Ishikawa (cell line): Measurements from ENCODE around the gene CEP104.

ENCODE experiments used
- CEBPB ChIP-seq: IDR thresholded peaks from 2 replicates; pipeline ENCODE4 v1.6.1; 2012
- CREB1 ChIP-seq: IDR thresholded peaks from 2 replicates; pipeline ENCODE4 v1.6.1; 2012; ENCODE audit warnings: low read depth
- EGR1 ChIP-seq: IDR thresholded peaks from 2 replicates; pipeline ENCODE4 v1.6.1; 2012
- EP300 ChIP-seq: IDR thresholded peaks from 2 replicates; pipeline ENCODE4 v1.6.1; 2012; ENCODE audit warnings: borderline replicate concordance
- FOXM1 ChIP-seq: IDR thresholded peaks from 2 replicates; pipeline ENCODE4 v1.6.1; 2012; ENCODE audit warnings: low read depth, borderline replicate concordance
- NFIC ChIP-seq: IDR thresholded peaks from 2 replicates; pipeline ENCODE4 v1.6.1; 2012
- RAD21 ChIP-seq: IDR thresholded peaks from 2 replicates; pipeline ENCODE4 v1.6.1; 2012; ENCODE audit warnings: low read depth
- TAF1 ChIP-seq: IDR thresholded peaks from 2 replicates; pipeline ENCODE4 v1.6.1; 2012; ENCODE audit warnings: low read depth, mild to moderate bottlenecking
- TCF12 ChIP-seq: IDR thresholded peaks from 2 replicates; pipeline ENCODE4 v1.6.1; 2012; ENCODE audit warnings: low read depth
- TEAD4 ChIP-seq: IDR thresholded peaks from 2 replicates; pipeline ENCODE4 v1.6.1; 2012
- YY1 ChIP-seq: IDR thresholded peaks from 2 replicates; pipeline ENCODE4 v1.6.1; 2012; ENCODE audit warnings: low read depth
- ZBTB7A ChIP-seq: IDR thresholded peaks from 2 replicates; pipeline ENCODE4 v1.6.1; 2012; ENCODE audit warnings: low read depth
- TF ChIP-seq, protein P1 (sequence below): IDR thresholded peaks from 2 replicates; pipeline ENCODE4 v1.6.1; 2012; ENCODE audit warnings: low read depth, mild to moderate bottlenecking
- TF ChIP-seq, protein P2 (sequence below): IDR thresholded peaks from 2 replicates; pipeline ENCODE4 v1.6.1; 2012
- TF ChIP-seq, protein P3 (sequence below): IDR thresholded peaks from 2 replicates; pipeline ENCODE4 v1.6.1; 2012

CEP104 gene

DNA sequence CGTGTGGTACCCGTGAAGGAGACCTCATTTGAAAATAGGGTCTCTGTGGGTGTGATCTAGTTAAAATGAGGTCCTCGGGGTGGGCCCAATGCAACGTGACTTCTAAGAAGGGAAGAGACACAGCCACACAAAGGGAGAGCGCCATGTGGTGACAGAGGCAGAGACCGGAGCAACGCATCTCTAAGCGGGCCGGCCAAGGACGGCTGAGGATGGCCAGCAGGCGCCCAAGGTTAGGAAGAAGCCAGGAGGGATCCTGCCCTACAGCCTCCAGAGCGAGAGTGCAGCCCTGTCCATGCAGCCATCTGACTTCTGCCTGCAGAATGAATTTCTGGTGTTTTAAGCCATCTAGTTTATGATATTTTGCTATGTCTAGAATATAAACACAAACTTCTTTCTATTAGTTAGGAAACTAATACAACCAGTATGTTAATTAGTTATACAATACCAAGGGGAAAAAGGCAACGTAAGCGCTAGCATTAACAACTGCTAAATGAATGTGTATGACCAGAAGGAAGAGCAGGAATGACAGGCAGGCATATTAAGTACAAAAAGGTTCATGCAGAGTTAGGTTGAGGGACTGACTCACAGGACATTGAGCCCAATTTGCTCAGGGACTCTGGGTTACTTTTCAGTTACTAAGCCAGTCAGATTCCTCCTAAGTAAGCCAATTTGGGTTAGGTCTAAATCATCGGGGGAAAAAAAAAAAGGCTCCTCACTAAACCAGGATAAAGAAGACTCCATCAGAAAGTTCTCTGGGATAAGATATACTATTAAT is 4.1 kb downstream of the CEP104 start:
- TF ChIP-seq, protein P1, sequence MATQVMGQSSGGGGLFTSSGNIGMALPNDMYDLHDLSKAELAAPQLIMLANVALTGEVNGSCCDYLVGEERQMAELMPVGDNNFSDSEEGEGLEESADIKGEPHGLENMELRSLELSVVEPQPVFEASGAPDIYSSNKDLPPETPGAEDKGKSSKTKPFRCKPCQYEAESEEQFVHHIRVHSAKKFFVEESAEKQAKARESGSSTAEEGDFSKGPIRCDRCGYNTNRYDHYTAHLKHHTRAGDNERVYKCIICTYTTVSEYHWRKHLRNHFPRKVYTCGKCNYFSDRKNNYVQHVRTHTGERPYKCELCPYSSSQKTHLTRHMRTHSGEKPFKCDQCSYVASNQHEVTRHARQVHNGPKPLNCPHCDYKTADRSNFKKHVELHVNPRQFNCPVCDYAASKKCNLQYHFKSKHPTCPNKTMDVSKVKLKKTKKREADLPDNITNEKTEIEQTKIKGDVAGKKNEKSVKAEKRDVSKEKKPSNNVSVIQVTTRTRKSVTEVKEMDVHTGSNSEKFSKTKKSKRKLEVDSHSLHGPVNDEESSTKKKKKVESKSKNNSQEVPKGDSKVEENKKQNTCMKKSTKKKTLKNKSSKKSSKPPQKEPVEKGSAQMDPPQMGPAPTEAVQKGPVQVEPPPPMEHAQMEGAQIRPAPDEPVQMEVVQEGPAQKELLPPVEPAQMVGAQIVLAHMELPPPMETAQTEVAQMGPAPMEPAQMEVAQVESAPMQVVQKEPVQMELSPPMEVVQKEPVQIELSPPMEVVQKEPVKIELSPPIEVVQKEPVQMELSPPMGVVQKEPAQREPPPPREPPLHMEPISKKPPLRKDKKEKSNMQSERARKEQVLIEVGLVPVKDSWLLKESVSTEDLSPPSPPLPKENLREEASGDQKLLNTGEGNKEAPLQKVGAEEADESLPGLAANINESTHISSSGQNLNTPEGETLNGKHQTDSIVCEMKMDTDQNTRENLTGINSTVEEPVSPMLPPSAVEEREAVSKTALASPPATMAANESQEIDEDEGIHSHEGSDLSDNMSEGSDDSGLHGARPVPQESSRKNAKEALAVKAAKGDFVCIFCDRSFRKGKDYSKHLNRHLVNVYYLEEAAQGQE: no peak
- TF ChIP-seq EGR1: no peak
- no peak for TF ChIP-seq TAF1
- TF ChIP-seq EP300: no peak
- no peak for TF ChIP-seq YY1
- no peak for TF ChIP-seq CEBPB
- no peak for TF ChIP-seq TCF12
- TF ChIP-seq NFIC: no peak
- TF ChIP-seq CREB1: no peak
- no peak for TF ChIP-seq FOXM1
- TF ChIP-seq, protein P2, sequence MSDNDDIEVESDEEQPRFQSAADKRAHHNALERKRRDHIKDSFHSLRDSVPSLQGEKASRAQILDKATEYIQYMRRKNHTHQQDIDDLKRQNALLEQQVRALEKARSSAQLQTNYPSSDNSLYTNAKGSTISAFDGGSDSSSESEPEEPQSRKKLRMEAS: no peak
- no peak for TF ChIP-seq TEAD4

DNA sequence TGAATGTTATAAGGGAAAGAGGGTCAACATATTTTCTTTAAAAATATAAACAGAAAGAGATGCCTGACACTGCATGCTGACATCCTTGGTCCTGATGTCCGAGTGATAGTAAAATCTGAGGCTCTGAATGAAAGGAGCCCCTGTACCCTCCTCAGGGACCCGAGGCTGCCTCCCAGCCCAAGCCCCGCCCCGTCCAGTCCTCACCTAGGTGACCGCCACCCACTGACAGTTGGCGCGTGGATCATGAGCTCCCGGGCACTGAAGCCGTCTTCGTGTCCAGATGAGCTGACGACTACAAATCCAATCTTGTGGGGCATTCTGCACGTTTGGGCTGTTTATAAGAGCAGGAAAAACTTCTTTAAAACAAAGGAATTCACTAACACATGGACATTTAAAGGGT is 4.9 kb downstream of the CEP104 start:
- TF ChIP-seq EP300 (no peak), YY1 (no peak), CREB1 (no peak), RAD21 (no peak), EGR1 (no peak), TEAD4 (no peak), NFIC (no peak), ZBTB7A (no peak), FOXM1 (no peak), TCF12 (no peak), CEBPB (no peak), TAF1 (no peak)
- TF ChIP-seq, protein P1: no peak
- TF ChIP-seq, protein P2: no peak
- TF ChIP-seq, protein P3, sequence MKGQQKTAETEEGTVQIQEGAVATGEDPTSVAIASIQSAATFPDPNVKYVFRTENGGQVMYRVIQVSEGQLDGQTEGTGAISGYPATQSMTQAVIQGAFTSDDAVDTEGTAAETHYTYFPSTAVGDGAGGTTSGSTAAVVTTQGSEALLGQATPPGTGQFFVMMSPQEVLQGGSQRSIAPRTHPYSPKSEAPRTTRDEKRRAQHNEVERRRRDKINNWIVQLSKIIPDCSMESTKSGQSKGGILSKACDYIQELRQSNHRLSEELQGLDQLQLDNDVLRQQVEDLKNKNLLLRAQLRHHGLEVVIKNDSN: no peak

DNA sequence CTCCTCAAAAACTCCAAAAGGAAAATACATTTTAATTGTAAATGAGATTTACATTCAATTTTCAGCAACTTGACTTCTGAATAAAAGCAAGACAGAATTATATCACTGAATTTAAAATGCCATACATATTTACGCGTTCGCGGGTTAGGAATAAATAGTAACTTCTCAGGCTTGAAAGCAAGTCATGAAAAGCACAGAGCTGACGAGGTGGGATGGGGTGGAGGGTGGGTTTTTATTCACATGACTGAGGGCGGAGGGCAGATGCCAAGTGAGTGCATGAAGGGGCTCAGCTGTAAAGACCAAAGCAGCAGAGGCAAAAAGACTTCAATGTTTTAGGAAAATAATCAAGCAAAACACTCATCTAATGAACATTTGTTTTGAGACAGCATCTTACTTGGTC is 5.7 kb downstream of the CEP104 start:
- TF ChIP-seq TCF12 (no peak), ZBTB7A (no peak), NFIC (no peak), EGR1 (no peak), RAD21 (no peak), CREB1 (no peak), YY1 (no peak), CEBPB (no peak), TEAD4 (no peak)
- TF ChIP-seq, protein P3: no peak

DNA sequence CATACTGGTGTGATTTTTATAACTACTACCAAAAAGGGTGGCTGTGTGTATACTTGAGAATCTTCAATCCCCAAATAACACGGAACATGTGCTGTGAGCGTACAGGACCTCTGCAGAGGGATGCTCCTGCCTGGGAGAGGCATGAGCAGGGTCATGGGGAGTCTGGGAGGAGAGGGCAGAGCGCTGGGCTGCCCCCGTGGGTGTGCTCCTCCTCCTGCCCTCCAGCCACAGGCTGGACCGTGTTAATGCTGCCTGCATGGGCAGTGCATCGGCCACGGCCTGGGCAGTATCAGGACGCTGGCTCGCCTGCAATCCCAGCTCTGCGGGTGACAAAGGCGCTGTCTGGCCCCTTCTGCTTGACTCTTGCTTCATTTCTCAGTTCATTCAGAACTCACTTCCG is 6.2 kb downstream of the CEP104 start:
- no peak for TF ChIP-seq CEBPB
- no peak for TF ChIP-seq NFIC
- TF ChIP-seq YY1: no peak
- TF ChIP-seq ZBTB7A: no peak

DNA sequence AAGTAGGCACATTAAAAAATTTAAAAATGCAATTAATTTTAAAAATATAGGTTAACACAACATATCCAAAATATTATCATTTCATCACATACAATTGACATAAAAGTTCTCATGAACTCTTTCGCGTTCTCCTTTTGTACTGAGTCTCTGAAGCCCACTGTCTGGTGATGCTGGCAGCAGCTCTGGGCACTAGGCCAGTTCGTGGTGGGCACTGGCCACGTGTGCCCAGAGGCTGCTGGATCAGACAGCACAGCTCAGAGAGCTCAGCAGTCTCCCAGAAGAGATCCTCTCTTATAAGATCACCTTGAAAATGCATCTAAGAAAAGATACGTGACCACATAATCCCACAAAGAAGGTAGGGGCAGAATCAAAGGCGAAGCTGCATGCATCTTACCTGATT is 9.9 kb downstream of the CEP104 start:
- no peak for TF ChIP-seq YY1
- TF ChIP-seq TAF1: no peak
- no peak for TF ChIP-seq TEAD4
- no peak for TF ChIP-seq RAD21
- TF ChIP-seq, protein P3: no peak
- no peak for TF ChIP-seq EP300
- TF ChIP-seq CEBPB: no peak
- TF ChIP-seq, protein P2: no peak

DNA sequence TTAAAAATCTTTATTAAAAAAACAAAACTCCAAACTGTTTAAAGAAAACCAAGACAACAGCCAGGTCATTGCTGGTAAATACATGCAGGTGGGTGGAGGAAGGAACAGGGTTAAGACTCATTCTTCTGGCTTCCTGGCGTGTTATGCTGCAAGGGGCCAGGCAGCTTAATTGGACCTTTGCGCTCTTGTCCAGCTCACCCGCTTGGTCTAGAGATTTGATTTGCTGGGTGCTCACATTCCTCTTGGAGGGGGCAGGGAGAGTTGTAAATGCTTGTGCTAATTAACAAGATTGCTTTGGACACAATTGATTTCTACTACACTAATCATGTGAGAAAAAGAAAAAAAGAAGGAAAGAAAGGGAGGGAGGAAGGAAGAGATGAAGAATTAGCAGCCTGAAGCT is 10.5 kb downstream of the CEP104 start:
- no peak for TF ChIP-seq TAF1
- TF ChIP-seq ZBTB7A: no peak
- no peak for TF ChIP-seq TEAD4
